HepG2 (cell line): Measurements from ENCODE around the gene MPHOSPH8. TPM values are rescaled to one million over a fixed set of nuclear protein-coding genes. Genes with fewer than 3 reads are reported as not detected.

Experiments used
- ATAC-seq: fragments of 200-7000 bp; cut with Tn5 transposase; 3 replicates; pipeline ENCODE4 v1.9.1; 2020; ENCODE audit warnings: mild to moderate bottlenecking, moderate library complexity
- BruUV-seq: library from RNA; stranded (reverse); fragments of 400-500 nt; replicated peaks from 2 replicates; lab custom pipeline; 2021; lab: Mats Ljungman, UMichigan
- CTCF ChIA-PET: fragments of 300-600 bp; formaldehyde crosslinking; extraction: SDS; loops from one replicate; lab custom pipeline; 2021; ENCODE audit warnings: low total read pairs, inconsistent platforms, low intra/inter-chr PET ratio; lab: Yijun Ruan, JAX
- POLR2A ChIA-PET: fragments of 350-600 bp; sonication (Branson Sonifier 250); formaldehyde crosslinking; loops from one replicate; lab custom pipeline; 2020; ENCODE audit warnings: antibody characterized with exemption, inconsistent platforms; lab: Yijun Ruan, JAX
- DNase-seq: peaks from one replicate; pipeline ENCODE4 v3.0.0-alpha.2; 2015; ENCODE audit warnings: low spot score
- FAIRE-seq: peaks from 3 replicates; lab custom pipeline; 2011; peaks lifted over from hg19 to GRCh38; lab: Jason Lieb, UNC
- H2AFZ ChIP-seq: one replicate; pipeline ENCODE4 v1.6.1; 2011; ENCODE audit warnings: low read length, inconsistent platforms
- H3K27ac ChIP-seq: fragments of 300-600 bp; 3 replicates; pipeline ENCODE4 v1.8.0; 2011; ENCODE audit warnings: mixed run types, mild to moderate bottlenecking, mixed read lengths, low read length, inconsistent platforms; ENCODE audit not compliant: insufficient read depth; ENCODE audit errors: extremely low read length
- H3K27me3 ChIP-seq, 2 experiments: fragments of 200-600 bp in 1 of 2; 2 replicates in 1 of 2; 3 replicates in 1 of 2; pipeline versions ENCODE4 v1.6.0 to v1.8.0; 2011; ENCODE audit warnings: low read length in 2 of 2, mild to moderate bottlenecking in 2 of 2, moderate library complexity in 2 of 2, inconsistent platforms in 1 of 2; ENCODE audit not compliant: insufficient read depth in 2 of 2, control insufficient read depth in 1 of 2
- H3K36me3 ChIP-seq, 2 experiments: fragments of 200-600 bp in 1 of 2; replicated peaks in 1 of 2; 2 replicates in 1 of 2; 3 replicates in 1 of 2; pipeline versions ENCODE4 v1.5.1 to v1.8.0; 2011; ENCODE audit warnings: low read length in 2 of 2, inconsistent platforms in 1 of 2; ENCODE audit not compliant: insufficient read depth in 2 of 2, control insufficient read depth in 1 of 2
- H3K4me1 ChIP-seq: 2 replicates; pipeline ENCODE4 v1.5.1; 2012; ENCODE audit warnings: low read length, inconsistent platforms; ENCODE audit not compliant: insufficient read depth
- H3K4me2 ChIP-seq: 2 replicates; pipeline ENCODE4 v1.6.0; 2011; ENCODE audit warnings: low read depth, low read length, inconsistent platforms
- H3K4me3 ChIP-seq, 3 experiments: fragments of 200-600 bp in 1 of 3; sonication (generic), shearing (Covaris generic) in 1 of 3; replicated peaks in 1 of 3; 2 replicates each; pipeline ENCODE4 v1.5.1; 2011 to 2016; ENCODE audit warnings: low read length in 3 of 3, inconsistent platforms in 2 of 3, low read depth in 2 of 3, mild to moderate bottlenecking in 2 of 3, control low read depth in 1 of 3, mixed read lengths in 1 of 3; ENCODE audit not compliant: insufficient read depth in 1 of 3
- H3K79me2 ChIP-seq: one replicate; pipeline ENCODE4 v1.6.1; 2011; ENCODE audit warnings: low read length, inconsistent platforms; ENCODE audit not compliant: insufficient read depth
- H3K9ac ChIP-seq: 2 replicates; pipeline ENCODE4 v1.6.0; 2011; ENCODE audit warnings: mild to moderate bottlenecking, low read depth, low read length, inconsistent platforms; ENCODE audit not compliant: insufficient read depth
- H3K9me3 ChIP-seq: 2 replicates; pipeline ENCODE4 v1.5.1; 2012; ENCODE audit warnings: mild to moderate bottlenecking, low read length
- H4K20me1 ChIP-seq: 2 replicates; pipeline ENCODE4 v1.6.0; 2011; ENCODE audit warnings: inconsistent platforms, mild to moderate bottlenecking, low read length, moderate library complexity; ENCODE audit not compliant: insufficient read depth
- ARID2 ChIP-seq: sonication (generic); formaldehyde crosslinking; IDR thresholded peaks from 2 replicates; pipeline ENCODE4 v1.8.1; 2022; ENCODE audit warnings: mild to moderate bottlenecking, missing genetic modification reagents, borderline replicate concordance
- POLR2A ChIP-seq, 2 experiments: IDR thresholded peaks; 2 replicates each; pipeline ENCODE4 v1.6.1; 2011; ENCODE audit warnings: low read depth in 2 of 2, low read length in 2 of 2, mild to moderate bottlenecking in 1 of 2, moderate library complexity in 1 of 2; ENCODE audit not compliant: insufficient read depth in 1 of 2
- RBM22 ChIP-seq: fragments of 200-400 bp; formaldehyde crosslinking; optimal IDR thresholded peaks from 2 replicates; pipeline ENCODE3; 2017; ENCODE audit warnings: mild to moderate bottlenecking, low read length, moderate library complexity
- TP53 ChIP-seq: sonication (generic); formaldehyde crosslinking; conservative IDR thresholded peaks from 2 replicates; pipeline ENCODE4 v1.4.0; 2020; ENCODE audit warnings: missing genetic modification reagents
- YEATS2 ChIP-seq: sonication (generic); formaldehyde crosslinking; IDR thresholded peaks from 2 replicates; pipeline ENCODE4 v1.4.0; 2020; ENCODE audit warnings: missing genetic modification reagents, borderline replicate concordance
- WGBS: methylation state at CpG from one replicate; pipeline ENCODE4 v1.1.6; 2017; ENCODE audit warnings: low lambda C conversion rate; 5-methylcytosine and 5-hydroxymethylcytosine counted together
- in situ Hi-C: cut with HindIII; loops from 2 replicates; pipeline ENCODE4 v1.10.0; 2017; ENCODE audit warnings: low pct_unique_long_range_greater_than_20kb; ENCODE audit not compliant: extremely low pct_ligation_motif_present
- intact Hi-C: fragments of 100-400 bp; cut with micrococcal nuclease; formaldehyde crosslinking; loops from one replicate; pipeline ENCODE4 v1.10.0; 2022; ENCODE audit not compliant: unreplicated experiment
- polyA plus RNA-seq, 8 experiments: library from polyadenylated mRNA; depleted of rRNA in 3 of 8; stranded (reverse) in 7 of 8; unstranded in 1 of 8; fragments of >200 nt; fragmentation: Illumina TruSeq in 4 of 8; extraction: Trizol in 4 of 8; gene quantifications; 2 replicates each; pipeline versions ENCODE4 v1.2.1 to v1.2.3, GENCODE V29; 2011 to 2016; ENCODE audit warnings: low read depth in 4 of 8, missing spikeins in 1 of 8, mixed read lengths in 1 of 8; ENCODE audit not compliant: insufficient read depth in 1 of 8
- total RNA-seq, 5 experiments: library from RNA; depleted of rRNA; stranded (reverse); fragments of >200 nt; fragmentation: Illumina TruSeq; extraction: Trizol; gene quantifications; 2 replicates each; pipeline ENCODE4 v1.2.3, GENCODE V29; 2016; ENCODE audit warnings: low read depth in 1 of 5

MPHOSPH8 gene
- total and polyA plus RNA-seq, 2 of the 13 experiments (the other 11 are each of a cell fraction or from before 2014, with no cell fraction given): 17.3 to 20.9 TPM

GRCh38 chr13:19672990-19673389 lies 39.5 kb downstream of the MPHOSPH8 start:
- ATAC-seq: no peak
- ChIA-PET CTCF (no interaction called here), POLR2A (no interaction called here)
- Histone ChIP-seq H3K79me2 (no peaks in the 10 kb centered on the region), H3K9me3 (no peaks in the 10 kb centered on the region), H3K9ac (no peak overlapping the region), H3K27me3 (no peaks in the 10 kb centered on the region), H3K36me3 (peaks cover 14 to 69% of the 10 kb centered on the region in 2 experiments), H3K4me2 (no peak overlapping the region), H2AFZ (no peak overlapping the region), H4K20me1 (no peaks in the 10 kb centered on the region), H3K4me3 (no peak overlapping the region), H3K4me1 (no peaks in the 10 kb centered on the region), H3K27ac (no peak overlapping the region)
- no peak for FAIRE-seq
- in situ Hi-C loops: no loop called here
- DNase-seq: no peak
- BruUV-seq: TSS peak; percentile 30
- no peak for TF ChIP-seq ARID2
- TF ChIP-seq YEATS2 (CRISPR knock-in tag): no peak
- WGBS: 88% methylated on average over 5 of the region's 5 CpGs
- intact Hi-C loops: no loop called here

GRCh38 chr13:19673473-19674430 lies 40.3 kb downstream of the MPHOSPH8 start:
- POLR2A ChIA-PET: no interaction called here

More at GRCh38 chr13:19673473-19674430, 40.3 kb downstream of the MPHOSPH8 start:
- in situ Hi-C loops: no loop called here
- H2AFZ ChIP-seq: no peak overlapping the region
- no peaks in the 10 kb centered on the region for H3K79me2 ChIP-seq
- peak; percentile 53 for TF ChIP-seq RBM22
- TF ChIP-seq POLR2A (IDR thresholded peaks at IDR 0.05; ENCODE audit: insufficient read depth in 1 of 2, low read depth in 2 of 2, low read length in 2 of 2): peak in 1 of 2 experiments; percentile 21; a peak in 1 of 4 replicates
- no peak for TF ChIP-seq TP53 (CRISPR knock-in tag)
- no peak; the same call in 2 of the 3 replicates for ATAC-seq
- H3K27ac ChIP-seq: no peak overlapping the region
- H3K9ac ChIP-seq: no peak overlapping the region
- H3K4me2 ChIP-seq: no peak overlapping the region
- H3K36me3 ChIP-seq: peaks cover 17 to 62% of the 10 kb centered on the region in 2 experiments
- H4K20me1 ChIP-seq: no peaks in the 10 kb centered on the region
- 97% methylated on average over 11 of the region's 11 CpGs for WGBS
- CTCF ChIA-PET: no interaction called here
- no peaks in the 10 kb centered on the region for H3K27me3 ChIP-seq
- FAIRE-seq: no peak
- BruUV-seq: no TSS peak
- no peaks in the 10 kb centered on the region for H3K4me1 ChIP-seq
- intact Hi-C loops: no loop called here
- DNase-seq: no peak
- no peaks in the 10 kb centered on the region for H3K9me3 ChIP-seq
- no peak overlapping the region for H3K4me3 ChIP-seq
